GF-D8 (cell line): ENCODE results near the gene PFKFB4.
"Not testable (repeated sequence)": the region's sequence is repeated elsewhere in the genome, so short reads cannot be mapped to it uniquely, and the experiment has no call there.

Experiments
- DNase-seq: peaks from one replicate; lab custom pipeline; 2025; lab: John Stamatoyannopoulos, UW

Gene PFKFB4

GRCh38 chr3:48558493-48559134, 2.0 kb upstream of the PFKFB4 start:
- peak; percentile 26 for DNase-seq

GRCh38 chr3:48555949-48556795, 431 bp downstream of the PFKFB4 start:
- DNase-seq, result no peak

GRCh38 chr3:48555231-48555948, 1.2 kb downstream of the PFKFB4 start:
- DNase-seq, result no peak

GRCh38 chr3:48553886-48554845, 2.4 kb downstream of the PFKFB4 start:
- no peak for DNase-seq

- DNase-seq, result peak; percentile 32
Measured at GRCh38 chr3:48553361-48553760, 3.2 kb downstream of the PFKFB4 start.

- no peak for DNase-seq
Measured at GRCh38 chr3:48552111-48552951, 4.3 kb downstream of the PFKFB4 start.

GRCh38 chr3:48551651-48552050, 5.0 kb downstream of the PFKFB4 start:
- DNase-seq, result not testable (repeated sequence)

- peak; percentile 34 for DNase-seq
Measured at GRCh38 chr3:48548729-48549705, 7.6 kb downstream of the PFKFB4 start.

GRCh38 chr3:48548126-48548525, 8.5 kb downstream of the PFKFB4 start:
- DNase-seq, result no peak

GRCh38 chr3:48546203-48546829, 10.3 kb downstream of the PFKFB4 start:
- DNase-seq, result no peak

- no peak for DNase-seq
Measured at GRCh38 chr3:48544141-48544540, 12.5 kb downstream of the PFKFB4 start.

GRCh38 chr3:48543271-48543866, 13.2 kb downstream of the PFKFB4 start:
- DNase-seq, result peak; percentile 65

- DNase-seq, result no peak
Measured at GRCh38 chr3:48538451-48538850, 18.2 kb downstream of the PFKFB4 start.

GRCh38 chr3:48536785-48537184, 19.8 kb downstream of the PFKFB4 start:
- no peak for DNase-seq

- no peak for DNase-seq
Measured at GRCh38 chr3:48536116-48536515, 20.5 kb downstream of the PFKFB4 start.

GRCh38 chr3:48535578-48535977, 21.0 kb downstream of the PFKFB4 start:
- no peak for DNase-seq

GRCh38 chr3:48532977-48533337, 23.6 kb downstream of the PFKFB4 start:
- no peak for DNase-seq

- DNase-seq, result no peak
Measured at GRCh38 chr3:48532271-48532976, 24.2 kb downstream of the PFKFB4 start.
